SH-SY5Y (cell line): ENCODE data around the gene MRGPRF.

ENCODE experiments used
- GATA2 ChIP-seq: IDR thresholded peaks from 2 replicates; pipeline ENCODE4 v1.6.1; 2011; ENCODE audit warnings: mild to moderate bottlenecking, low read depth, low read length
- GATA3 ChIP-seq: IDR thresholded peaks from 2 replicates; pipeline ENCODE4 v1.6.1; 2011; ENCODE audit warnings: low read depth, mild to moderate bottlenecking, low read length, moderate library complexity

DNA sequence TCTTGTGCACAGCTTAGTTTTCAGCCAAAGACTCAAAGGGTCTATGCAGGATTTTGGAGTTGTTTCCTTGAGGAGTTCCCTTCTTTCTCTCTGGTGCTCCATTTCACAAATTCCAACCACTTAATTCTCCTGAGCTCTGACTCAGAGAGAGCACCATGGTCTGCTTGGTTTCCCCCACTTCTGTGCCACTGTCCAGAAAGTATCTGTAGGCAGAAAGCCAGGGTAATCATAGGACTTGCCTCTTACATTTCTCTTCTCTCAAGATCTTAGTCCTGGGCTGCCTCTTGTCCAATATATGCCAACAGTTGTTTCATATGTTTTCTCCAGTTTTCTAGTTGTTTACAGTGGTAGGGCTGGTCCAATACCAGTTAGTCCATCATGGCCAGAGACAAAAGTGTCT is 25.8 kb downstream of the MRGPRF start:
- TF ChIP-seq GATA2 (no peak), GATA3 (no peak)
